Caco-2 (cell line): ENCODE results near the gene TENM3. TPM values are rescaled to one million over a fixed set of nuclear protein-coding genes. Genes with fewer than 3 reads are reported as not detected.
A peak's percentile ranks its signal among the peaks of the same experiment; 100 is the strongest.

ENCODE experiments used
- BruUV-seq: library from RNA; stranded (reverse); fragments of 400-500 nt; replicated peaks from 2 replicates; lab custom pipeline; 2021; lab: Mats Ljungman, UMichigan
- CTCF ChIA-PET: fragments of 300-600 bp; sonication (Branson Sonifier 250); formaldehyde crosslinking; loops from one replicate; lab custom pipeline; 2022; ENCODE audit warnings: antibody characterized with exemption; lab: Charles Lee
- POLR2A ChIA-PET: fragments of 300-600 bp; sonication (Branson Sonifier 250); formaldehyde crosslinking; loops from one replicate; lab custom pipeline; 2022; ENCODE audit warnings: antibody characterized with exemption; lab: Charles Lee
- DNase-seq, 2 experiments: peaks; one replicate each; pipeline versions ENCODE4 v3.0.0 to v3.0.0-alpha.2; 2020 to 2022
- H3K27me3 ChIP-seq: replicated peaks from 2 replicates; pipeline ENCODE4 v1.6.0; 2011; ENCODE audit warnings: low read length; ENCODE audit not compliant: control insufficient read depth, insufficient read depth
- H3K36me3 ChIP-seq: 2 replicates; pipeline ENCODE4 v1.5.1; 2011; ENCODE audit warnings: low read length; ENCODE audit not compliant: control insufficient read depth, insufficient read depth
- H3K4me1 ChIP-seq: fragments of 250-450 bp; sonication (Bioruptor Pico); 2 replicates; pipeline ENCODE4 v1.5.1; 2020; ENCODE audit warnings: mild to moderate bottlenecking
- H3K4me3 ChIP-seq: 2 replicates; pipeline ENCODE4 v1.5.1; 2011; ENCODE audit warnings: low read depth, mild to moderate bottlenecking, control low read depth, low read length
- H3K9me3 ChIP-seq: fragments of 250-450 bp; sonication (Bioruptor Pico); 2 replicates; pipeline ENCODE4 v1.5.1; 2020; ENCODE audit warnings: mild to moderate bottlenecking, moderate library complexity
- H3K27ac Mint-ChIP-seq: one replicate; pipeline ENCODE4 v1.8.0; 2022; ENCODE audit warnings: mixed read lengths; ENCODE audit not compliant: unreplicated experiment
- H3K27me3 Mint-ChIP-seq: one replicate; pipeline ENCODE4 v1.8.0; 2022; ENCODE audit warnings: mixed read lengths; ENCODE audit not compliant: insufficient read depth, unreplicated experiment
- H3K36me3 Mint-ChIP-seq: one replicate; pipeline ENCODE4 v1.8.0; 2022; ENCODE audit warnings: mild to moderate bottlenecking, mixed read lengths; ENCODE audit not compliant: insufficient read depth, unreplicated experiment
- H3K4me1 Mint-ChIP-seq: one replicate; pipeline ENCODE4 v1.8.0; 2022; ENCODE audit warnings: low read depth, mixed read lengths; ENCODE audit not compliant: unreplicated experiment
- H3K4me3 Mint-ChIP-seq: one replicate; pipeline ENCODE4 v1.8.0; 2022; ENCODE audit warnings: mild to moderate bottlenecking, moderate library complexity, mixed read lengths; ENCODE audit not compliant: unreplicated experiment
- H3K9me3 Mint-ChIP-seq: one replicate; pipeline ENCODE4 v1.8.0; 2022; ENCODE audit warnings: mixed read lengths; ENCODE audit not compliant: unreplicated experiment
- CTCF ChIP-seq, 2 experiments: fragments of 200-600 bp in 1 of 2; IDR thresholded peaks; 1 replicate in 1 of 2; 2 replicates in 1 of 2; pipeline versions ENCODE4 v1.5.1 to v1.8.0; 2011 to 2022; ENCODE audit warnings: antibody characterized with exemption in 1 of 2, control low read depth in 1 of 2, inconsistent platforms in 1 of 2, low read depth in 1 of 2, low read length in 1 of 2, mild to moderate bottlenecking in 1 of 2, moderate library complexity in 1 of 2; ENCODE audit not compliant: insufficient read depth in 1 of 2, severe bottlenecking in 1 of 2, unreplicated experiment in 1 of 2
- intact Hi-C: fragments of 100-400 bp; cut with micrococcal nuclease; formaldehyde crosslinking; loops from one replicate; pipeline ENCODE4 v1.10.0; 2022; ENCODE audit not compliant: unreplicated experiment
- total RNA-seq: library from RNA; stranded (reverse); gene quantifications from 2 replicates; pipeline ENCODE4 v1.2.3, GENCODE V29; 2022

Gene TENM3
- total RNA-seq, 1 experiment from 2014 or later: 94.7 TPM

- Histone ChIP-seq H3K4me1 (peaks cover 4% of the 10 kb centered on the region; the same call in 1 of the 2 replicates), H3K4me3 (no peak overlapping the region), H3K36me3 (no peaks in the 10 kb centered on the region), H3K27me3 (no peaks in the 10 kb centered on the region), H3K9me3 (peaks cover 2% of the 10 kb centered on the region; the same call in 1 of the 2 replicates)
- DNase-seq: no peak
- no peak for TF ChIP-seq CTCF (IDR thresholded peaks at IDR 0.05; ENCODE audit: insufficient read depth in 1 of 2, low read depth in 1 of 2, low read length in 1 of 2, severe bottlenecking in 1 of 2, unreplicated experiment in 1 of 2)
- Mint-ChIP-seq H3K36me3 (peaks cover 52% of the 10 kb centered on the region), H3K4me3 (no peak overlapping the region), H3K9me3 (no peaks in the 10 kb centered on the region), H3K27me3 (no peaks in the 10 kb centered on the region), H3K27ac (no peak overlapping the region), H3K4me1 (peaks cover 10% of the 10 kb centered on the region)
- ChIA-PET CTCF (no interaction called here), POLR2A (no interaction called here)
- intact Hi-C loops: no loop called here
- BruUV-seq: no TSS peak
Measured at GRCh38 chr4:182258441-182259000, 15.3 kb downstream of the TENM3 start.

- Histone ChIP-seq H3K27me3 (no peaks in the 10 kb centered on the region), H3K4me1 (peaks cover 6% of the 10 kb centered on the region; the same call in 1 of the 2 replicates), H3K9me3 (no peaks in the 10 kb centered on the region), H3K36me3 (no peaks in the 10 kb centered on the region), H3K4me3 (no peak overlapping the region)
- Mint-ChIP-seq H3K36me3 (peaks cover 32% of the 10 kb centered on the region), H3K4me1 (no peaks in the 10 kb centered on the region), H3K4me3 (no peak overlapping the region), H3K27ac (no peak overlapping the region), H3K27me3 (no peaks in the 10 kb centered on the region), H3K9me3 (no peaks in the 10 kb centered on the region)
- intact Hi-C loops: no loop called here
- no peak for DNase-seq
- no peak for TF ChIP-seq CTCF (IDR thresholded peaks at IDR 0.05; ENCODE audit: insufficient read depth in 1 of 2, low read depth in 1 of 2, low read length in 1 of 2, severe bottlenecking in 1 of 2, unreplicated experiment in 1 of 2)
- CTCF ChIA-PET: no interaction called here
- BruUV-seq: no TSS peak
- POLR2A ChIA-PET: no interaction called here
Measured at GRCh38 chr4:182261651-182262223, 18.5 kb downstream of the TENM3 start.

GRCh38 chr4:182263562-182263961 lies 20.4 kb downstream of the TENM3 start:
- Mint-ChIP-seq H3K27me3 (no peaks in the 10 kb centered on the region), H3K4me3 (no peak overlapping the region), H3K9me3 (no peaks in the 10 kb centered on the region), H3K27ac (peak overlapping the region; percentile 26), H3K36me3 (peaks cover 29% of the 10 kb centered on the region), H3K4me1 (no peaks in the 10 kb centered on the region)
- intact Hi-C loops: no loop called here
- no peaks in the 10 kb centered on the region for H3K9me3 ChIP-seq
- H3K36me3 ChIP-seq: no peaks in the 10 kb centered on the region
- BruUV-seq: no TSS peak
- no peak overlapping the region for H3K4me3 ChIP-seq
- no peak for DNase-seq
- POLR2A ChIA-PET: no interaction called here
- CTCF ChIA-PET: no interaction called here
- H3K27me3 ChIP-seq: no peaks in the 10 kb centered on the region
- peaks cover 19% of the 10 kb centered on the region; the same call in 1 of the 2 replicates for H3K4me1 ChIP-seq
- no peak for TF ChIP-seq CTCF (IDR thresholded peaks at IDR 0.05; ENCODE audit: insufficient read depth in 1 of 2, low read depth in 1 of 2, low read length in 1 of 2, severe bottlenecking in 1 of 2, unreplicated experiment in 1 of 2)
